NT2/D1 (cell line): Measurements from ENCODE around the gene DNM1L.

Experiments used
- SUZ12 ChIP-seq: IDR thresholded peaks from 2 replicates; pipeline ENCODE4 v1.6.1; 2011; ENCODE audit not compliant: insufficient read length, insufficient read depth; ENCODE audit errors: extremely low read depth
- YY1 ChIP-seq: IDR thresholded peaks from 2 replicates; pipeline ENCODE4 v1.6.1; 2011; ENCODE audit not compliant: insufficient read length, insufficient read depth

GRCh38 chr12:32789916-32790315, 110.8 kb downstream of the DNM1L start:
- no peak for TF ChIP-seq SUZ12
- TF ChIP-seq YY1, result no peak
